ENCODE data around the gene S100A7A.

Gene S100A7A

GRCh38 chr1:153465811-153466636, 49.7 kb downstream of the S100A7A start:
- peak; percentile 69 for DNase-seq

GRCh38 chr1:153466908-153467307, 50.6 kb downstream of the S100A7A start:
- DNase-seq: no peak

GRCh38 chr1:153470707-153471106, 54.4 kb downstream of the S100A7A start:
- DNase-seq: no peak
